OCI-LY1 (cell line): Measurements from ENCODE around the gene ZNF710.

Experiments
- H2AFZ ChIP-seq: fragments of 200-600 bp; sonication (generic), shearing (Covaris generic); 2 replicates; pipeline ENCODE4 v1.6.0; 2014; ENCODE audit warnings: antibody characterized with exemption, mild to moderate bottlenecking, low read length
- H3F3A ChIP-seq: fragments of 200-600 bp; sonication (generic), shearing (Covaris generic); 2 replicates; pipeline ENCODE4 v1.6.0; 2014; ENCODE audit warnings: mild to moderate bottlenecking, antibody characterized with exemption, low read length, moderate library complexity; ENCODE audit not compliant: insufficient read depth
- H3K27ac ChIP-seq: fragments of 200-600 bp; sonication (generic); 2 replicates; pipeline ENCODE4 v1.5.1; 2014; ENCODE audit warnings: low read length, mixed run types, mild to moderate bottlenecking, low read depth; ENCODE audit not compliant: poor library complexity, severe bottlenecking
- H3K27me3 ChIP-seq: fragments of 200-600 bp; sonication (generic); 2 replicates; pipeline ENCODE4 v1.6.0; 2014; ENCODE audit warnings: antibody characterized with exemption, mild to moderate bottlenecking, low read length, moderate library complexity; ENCODE audit not compliant: insufficient read depth
- H3K36me3 ChIP-seq: fragments of 200-600 bp; sonication (generic); 2 replicates; pipeline ENCODE4 v1.6.1; 2014; ENCODE audit warnings: mild to moderate bottlenecking, antibody characterized with exemption, low read length, moderate library complexity, mixed read lengths; ENCODE audit not compliant: insufficient read depth
- H3K4me1 ChIP-seq: fragments of 200-600 bp; sonication (generic); 2 replicates; pipeline ENCODE4 v1.5.1; 2014; ENCODE audit warnings: mild to moderate bottlenecking, low read length, moderate library complexity; ENCODE audit not compliant: insufficient read depth, severe bottlenecking
- H3K4me2 ChIP-seq: fragments of 200-600 bp; sonication (generic), shearing (Covaris generic); 2 replicates; pipeline ENCODE4 v1.6.1; 2014; ENCODE audit warnings: low read length
- H3K4me3 ChIP-seq: fragments of 200-600 bp; sonication (generic); 2 replicates; pipeline ENCODE4 v1.5.1; 2014; ENCODE audit warnings: low read length, low read depth, mild to moderate bottlenecking, mixed read lengths; ENCODE audit not compliant: poor library complexity, severe bottlenecking
- H3K79me2 ChIP-seq: fragments of 200-600 bp; shearing (Covaris generic); 2 replicates; pipeline ENCODE4 v1.6.1; 2016; ENCODE audit warnings: mixed run types, low read length, mixed read lengths; ENCODE audit not compliant: insufficient read depth
- H3K9ac ChIP-seq: fragments of 200-600 bp; sonication (generic), shearing (Covaris generic); 2 replicates; pipeline ENCODE4 v1.6.1; 2014; ENCODE audit warnings: mild to moderate bottlenecking, low read length, mixed read lengths
- H3K9me2 ChIP-seq: fragments of 200-600 bp; sonication (generic), shearing (Covaris generic); 2 replicates; pipeline ENCODE4 v1.6.1; 2014; ENCODE audit warnings: low read depth, mild to moderate bottlenecking, low read length, mixed read lengths
- H3K9me3 ChIP-seq: fragments of 200-600 bp; shearing (Covaris generic); 2 replicates; pipeline ENCODE4 v1.6.1; 2014; ENCODE audit warnings: low read length, mixed read lengths
- H4K20me1 ChIP-seq: fragments of 200-600 bp; sonication (generic), shearing (Covaris generic); 2 replicates; pipeline ENCODE4 v1.6.0; 2016; ENCODE audit warnings: mild to moderate bottlenecking, low read length; ENCODE audit not compliant: insufficient read depth
- CTCF ChIP-seq: fragments of 200-600 bp; sonication (generic), shearing (Covaris generic); IDR thresholded peaks from 2 replicates; pipeline ENCODE4 v1.5.1; 2017; ENCODE audit warnings: mild to moderate bottlenecking, antibody characterized with exemption, low read length, moderate library complexity, mixed read lengths
- EZH2 ChIP-seq: fragments of 200-600 bp; sonication (generic), shearing (Covaris generic); IDR thresholded peaks from 2 replicates; pipeline ENCODE4 v1.8.0; 2017; ENCODE audit warnings: borderline replicate concordance, mixed run types, mild to moderate bottlenecking, antibody characterized with exemption, low read length, moderate library complexity, mixed read lengths

ZNF710 gene

GRCh38 chr15:90011705-90012104, 10.6 kb downstream of the ZNF710 start:
- no peak for TF ChIP-seq EZH2
- TF ChIP-seq CTCF = no peak
- peaks cover 4% of the 10 kb centered on the region; the same call in 1 of the 2 replicates for H3K9me3 ChIP-seq
- H3K27me3 ChIP-seq = no peaks in the 10 kb centered on the region
- H2AFZ ChIP-seq = no peak overlapping the region
- H3K27ac ChIP-seq = no peak overlapping the region
- no peaks in the 10 kb centered on the region for H3K9me2 ChIP-seq
- no peak overlapping the region for H3K4me3 ChIP-seq
- no peaks in the 10 kb centered on the region for H4K20me1 ChIP-seq
- peaks cover 12% of the 10 kb centered on the region for H3K79me2 ChIP-seq
- H3F3A ChIP-seq = no peaks in the 10 kb centered on the region
- H3K9ac ChIP-seq = no peak overlapping the region
- no peak overlapping the region for H3K4me2 ChIP-seq
- H3K4me1 ChIP-seq = peaks cover 12% of the 10 kb centered on the region
- no peaks in the 10 kb centered on the region for H3K36me3 ChIP-seq

- Histone ChIP-seq H4K20me1 (no peaks in the 10 kb centered on the region), H3K4me2 (no peak overlapping the region)
- TF ChIP-seq EZH2 (no peak), CTCF (no peak)
These were observed 12.4 kb downstream of the ZNF710 start for GRCh38 chr15:90013503-90013937.

GRCh38 chr15:90015294-90015693, 14.2 kb downstream of the ZNF710 start:
- TF ChIP-seq EZH2 (no peak), CTCF (no peak)
- no peaks in the 10 kb centered on the region for H3K27me3 ChIP-seq
- H3K4me3 ChIP-seq = no peak overlapping the region
- peaks cover 9% of the 10 kb centered on the region for H3K4me1 ChIP-seq
- H3K79me2 ChIP-seq = 0 out of 2 replicates have a peak, but pooled peaks cover 4% of the 10 kb centered on the region
- no peak overlapping the region for H3K4me2 ChIP-seq
- H3K9ac ChIP-seq = no peak overlapping the region
- H4K20me1 ChIP-seq = no peaks in the 10 kb centered on the region
- no peaks in the 10 kb centered on the region for H3K9me2 ChIP-seq
- no peak overlapping the region for H3K27ac ChIP-seq
- H3K36me3 ChIP-seq = no peaks in the 10 kb centered on the region
- H2AFZ ChIP-seq = no peak overlapping the region
- H3F3A ChIP-seq = no peaks in the 10 kb centered on the region
- peaks cover 4% of the 10 kb centered on the region; the same call in 1 of the 2 replicates for H3K9me3 ChIP-seq

More at GRCh38 chr15:90013503-90013937, 12.4 kb downstream of the ZNF710 start:
- Histone ChIP-seq H3K79me2 (0 out of 2 replicates have a peak, but pooled peaks cover 4% of the 10 kb centered on the region), H3K36me3 (no peaks in the 10 kb centered on the region), H2AFZ (no peak overlapping the region), H3K27ac (no peak overlapping the region), H3K9ac (no peak overlapping the region), H3K27me3 (no peaks in the 10 kb centered on the region), H3F3A (no peaks in the 10 kb centered on the region), H3K4me1 (no peaks in the 10 kb centered on the region), H3K9me2 (no peaks in the 10 kb centered on the region), H3K4me3 (no peak overlapping the region), H3K9me3 (peaks cover 4% of the 10 kb centered on the region; the same call in 1 of the 2 replicates)
